T47D (cell line): ENCODE measurements around the gene SIRT3.

ENCODE experiments used
- DNase-seq, 2 experiments: peaks; one replicate each; pipeline versions ENCODE4 v3.0.0 to v3.0.0-alpha.2; 2011 to 2012; ENCODE audit warnings: low read depth in 1 of 2, low spot score in 1 of 2
- JUND ChIP-seq: IDR thresholded peaks from 2 replicates; pipeline ENCODE4 v1.6.1; 2012; ENCODE audit warnings: low read depth
- in situ Hi-C: cut with HindIII; loops from 2 replicates; pipeline ENCODE4 v1.10.0; 2016; ENCODE audit warnings: low sequenced_read_pairs, low pct_unique_long_range_greater_than_20kb

Gene SIRT3

DNA sequence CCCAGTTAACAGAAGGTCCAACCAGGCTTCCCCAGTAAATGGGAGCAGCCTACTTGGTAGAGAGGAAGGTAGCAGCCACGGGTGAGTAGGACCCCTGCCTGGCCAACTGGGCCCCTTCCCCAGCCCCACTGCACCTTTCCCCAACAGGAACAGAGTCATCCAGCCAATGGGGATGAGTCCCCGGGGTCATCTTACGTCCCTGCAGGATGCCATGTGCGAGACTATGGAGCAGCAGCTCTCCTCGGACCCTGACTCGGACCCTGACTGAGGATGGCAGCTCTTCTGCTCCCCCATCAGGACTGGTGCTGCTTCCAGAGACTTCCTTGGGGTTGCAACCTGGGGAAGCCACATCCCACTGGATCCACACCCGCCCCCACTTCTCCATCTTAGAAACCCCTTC is 22.1 kb downstream of the SIRT3 start:
- TF ChIP-seq JUND: no peak
- no peak for DNase-seq
- in situ Hi-C loops: no loop called here

DNA sequence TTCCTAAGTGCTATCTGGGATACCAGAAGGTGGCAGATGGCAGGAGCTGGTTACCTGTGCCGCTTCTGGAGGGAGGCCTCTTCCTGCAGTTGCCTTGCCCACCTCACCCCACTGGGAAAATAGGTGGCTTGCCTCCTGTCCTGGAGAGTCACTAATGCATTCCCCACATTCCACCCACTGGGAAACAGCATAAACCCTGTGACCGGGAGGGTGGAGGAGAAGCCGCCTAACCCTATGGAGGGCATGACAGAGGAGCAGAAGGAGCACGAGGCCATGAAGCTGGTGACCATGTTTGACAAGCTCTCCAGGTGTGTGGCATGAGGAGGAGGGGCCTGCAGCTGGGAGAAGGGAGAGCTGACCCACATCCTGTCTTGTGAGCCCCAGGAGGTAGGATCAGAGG is 23.0 kb downstream of the SIRT3 start:
- no peak for DNase-seq
- TF ChIP-seq JUND: no peak
- in situ Hi-C loops: no loop called here

DNA sequence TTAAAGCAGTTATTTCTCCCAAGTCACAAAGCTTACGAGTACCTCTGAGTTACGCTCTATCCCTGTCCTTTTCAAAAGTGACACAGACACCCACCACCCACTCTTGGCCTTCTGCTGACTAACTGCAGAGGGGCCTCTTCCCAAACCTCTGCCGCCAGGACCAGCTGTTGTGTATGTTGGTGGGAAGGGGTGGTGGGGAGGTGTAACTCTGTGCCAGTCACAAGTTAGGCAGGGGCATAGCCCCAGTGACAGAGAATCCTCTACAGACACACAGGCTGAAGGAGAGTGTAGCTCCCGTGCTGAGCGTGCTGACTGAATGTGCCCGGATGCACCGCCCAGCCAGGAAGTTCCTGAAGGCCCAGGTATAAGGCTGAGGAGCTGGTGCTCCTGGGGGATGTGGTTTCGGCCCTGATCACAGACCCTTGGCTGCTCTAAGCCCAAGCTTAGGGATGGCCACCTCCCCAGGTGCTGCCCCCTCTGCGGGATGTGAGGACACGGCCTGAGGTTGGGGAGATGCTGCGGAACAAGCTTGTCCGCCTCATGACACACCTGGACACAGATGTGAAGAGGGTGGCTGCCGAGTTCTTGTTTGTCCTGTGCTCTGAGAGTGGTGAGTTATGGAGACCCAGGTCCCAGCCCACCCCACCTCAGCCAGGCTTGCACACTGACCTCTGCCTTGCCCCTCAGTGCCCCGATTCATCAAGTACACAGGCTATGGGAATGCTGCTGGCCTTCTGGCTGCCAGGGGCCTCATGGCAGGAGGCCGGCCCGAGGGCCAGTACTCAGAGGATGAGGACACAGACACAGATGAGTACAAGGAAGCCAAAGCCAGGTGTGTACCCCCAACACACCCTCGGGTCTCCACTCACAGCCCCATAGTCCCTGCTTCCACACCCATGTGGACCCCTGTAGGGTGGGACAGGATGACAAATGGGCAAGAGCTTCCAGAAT is 23.7 kb downstream of the SIRT3 start:
- TF ChIP-seq JUND: no peak
- DNase-seq: no peak
- in situ Hi-C loops: no loop called here

DNA sequence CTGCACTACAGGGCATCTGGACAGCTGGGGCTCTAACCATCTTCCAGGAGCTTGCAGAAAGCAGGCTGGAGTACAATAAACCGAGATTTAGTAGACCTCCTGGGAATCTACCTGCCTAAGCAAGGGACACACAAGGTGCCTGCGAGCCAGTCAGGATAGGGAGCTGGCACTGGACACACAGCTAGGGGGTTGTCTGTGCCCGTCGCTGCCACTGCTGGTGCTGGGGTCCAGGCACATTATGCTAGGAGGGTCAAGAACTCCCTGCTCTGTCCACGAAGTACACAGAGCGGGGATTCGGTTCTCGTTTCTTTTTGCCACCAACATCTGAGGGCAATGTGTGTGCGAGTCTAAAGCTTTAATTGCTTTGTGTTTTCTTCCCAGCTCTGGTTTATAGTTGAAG is 24.4 kb downstream of the SIRT3 start:
- in situ Hi-C loops: no loop called here
- DNase-seq: no peak
- no peak for TF ChIP-seq JUND

DNA sequence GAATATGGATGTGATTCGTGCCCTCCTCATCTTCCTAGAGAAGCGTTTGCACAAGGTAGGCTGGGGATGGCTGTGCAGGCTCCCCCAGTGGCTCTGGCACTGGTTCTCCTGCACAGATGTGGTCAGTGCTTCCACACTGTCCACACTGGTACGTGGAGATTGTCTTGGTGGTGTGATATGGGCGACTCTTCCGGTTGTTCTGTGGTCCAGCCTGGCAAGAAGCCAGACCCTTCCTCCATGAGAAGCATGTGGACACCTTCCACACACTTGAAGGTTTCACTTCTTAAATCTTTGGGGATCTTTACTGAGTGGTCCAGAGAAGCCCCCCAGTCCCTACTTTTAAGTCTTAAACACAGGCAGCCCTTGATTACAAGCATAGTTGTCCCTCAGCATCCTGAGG is 24.8 kb downstream of the SIRT3 start:
- no peak for TF ChIP-seq JUND
- no peak for DNase-seq
- in situ Hi-C loops: no loop called here

DNA sequence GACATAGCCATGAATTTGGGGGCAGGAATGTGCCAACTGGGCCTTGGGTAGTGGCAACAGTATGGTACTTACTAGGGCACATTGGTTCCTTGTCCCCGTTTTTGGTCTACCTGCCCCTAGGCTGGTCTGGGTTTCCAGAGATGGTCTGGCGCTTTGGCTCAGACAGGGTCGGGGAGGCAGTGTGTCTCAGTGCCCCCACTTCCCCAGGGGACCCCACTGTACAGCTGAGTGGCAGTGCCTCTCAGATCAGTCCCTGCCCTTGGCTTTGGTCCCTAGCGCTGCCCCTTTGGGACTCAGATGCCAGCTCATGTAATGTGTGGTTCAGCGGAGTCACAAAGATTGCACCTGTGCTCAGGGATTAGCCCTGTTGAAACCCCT is 25.4 kb downstream of the SIRT3 start:
- DNase-seq: no peak
- TF ChIP-seq JUND: no peak
- in situ Hi-C loops: no loop called here

DNA sequence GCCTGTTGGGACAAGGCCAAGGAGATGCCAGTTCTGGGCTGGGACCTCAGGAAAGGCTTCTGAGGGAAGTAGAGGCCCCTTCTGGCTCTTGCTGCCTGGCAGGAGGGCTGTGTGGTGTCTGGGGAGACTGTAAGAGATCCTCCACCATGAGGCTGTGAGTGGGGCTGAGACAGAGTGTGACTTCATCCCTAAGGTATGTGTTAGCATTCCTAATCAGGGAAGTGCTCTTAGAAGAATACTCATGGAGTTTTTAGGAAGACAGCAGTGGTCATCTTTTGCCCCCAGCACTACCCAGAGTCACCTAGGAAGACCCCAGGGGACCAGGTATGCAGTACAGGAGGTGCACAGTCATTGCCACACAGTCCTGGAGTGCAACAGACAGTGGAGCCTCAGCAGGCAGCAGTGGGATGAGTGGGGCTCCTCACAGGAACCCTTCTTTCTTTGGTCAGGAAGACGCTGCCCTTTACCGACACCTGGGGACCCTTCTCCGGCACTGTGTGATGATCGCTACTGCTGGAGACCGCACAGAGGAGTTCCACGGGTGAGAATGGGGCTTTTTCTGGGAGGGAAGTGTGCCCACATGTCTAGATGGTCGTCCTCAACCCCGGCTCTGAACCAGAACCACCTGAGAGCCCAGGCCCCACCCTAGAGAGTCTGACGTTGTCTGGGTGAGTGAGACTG is 25.9 kb downstream of the SIRT3 start:
- TF ChIP-seq JUND: no peak

DNA sequence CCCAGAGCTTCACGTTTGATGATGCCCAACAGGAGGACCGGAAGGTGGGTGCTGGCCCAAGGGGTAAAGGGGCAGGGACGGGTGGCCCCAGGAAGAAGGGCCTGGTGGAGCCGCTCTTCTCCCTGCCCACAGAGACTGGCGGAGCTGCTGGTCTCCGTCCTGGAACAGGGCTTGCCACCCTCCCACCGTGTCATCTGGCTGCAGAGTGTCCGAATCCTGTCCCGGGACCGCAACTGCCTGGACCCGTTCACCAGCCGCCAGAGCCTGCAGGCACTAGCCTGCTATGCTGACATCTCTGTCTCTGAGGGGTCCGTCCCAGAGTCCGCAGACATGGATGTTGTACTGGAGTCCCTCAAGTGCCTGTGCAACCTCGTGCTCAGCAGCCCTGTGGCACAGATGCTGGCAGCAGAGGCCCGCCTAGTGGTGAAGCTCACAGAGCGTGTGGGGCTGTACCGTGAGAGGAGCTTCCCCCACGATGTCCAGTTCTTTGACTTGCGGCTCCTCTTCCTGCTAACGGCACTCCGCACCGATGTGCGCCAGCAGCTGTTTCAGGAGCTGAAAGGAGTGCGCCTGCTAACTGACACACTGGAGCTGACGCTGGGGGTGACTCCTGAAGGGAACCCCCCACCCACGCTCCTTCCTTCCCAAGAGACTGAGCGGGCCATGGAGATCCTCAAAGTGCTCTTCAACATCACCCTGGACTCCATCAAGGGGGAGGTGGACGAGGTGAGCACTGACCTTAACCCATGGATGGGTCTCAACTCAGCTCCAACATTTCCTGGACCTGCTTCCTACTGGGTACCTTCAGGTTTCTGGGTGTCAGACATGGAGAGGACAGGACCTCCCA is 26.6 kb downstream of the SIRT3 start:
- in situ Hi-C loops: no loop called here
- DNase-seq: no peak

More for the DNA sequence above, 25.9 kb downstream of the SIRT3 start:
- no peak for DNase-seq
- in situ Hi-C loops: no loop called here

DNA sequence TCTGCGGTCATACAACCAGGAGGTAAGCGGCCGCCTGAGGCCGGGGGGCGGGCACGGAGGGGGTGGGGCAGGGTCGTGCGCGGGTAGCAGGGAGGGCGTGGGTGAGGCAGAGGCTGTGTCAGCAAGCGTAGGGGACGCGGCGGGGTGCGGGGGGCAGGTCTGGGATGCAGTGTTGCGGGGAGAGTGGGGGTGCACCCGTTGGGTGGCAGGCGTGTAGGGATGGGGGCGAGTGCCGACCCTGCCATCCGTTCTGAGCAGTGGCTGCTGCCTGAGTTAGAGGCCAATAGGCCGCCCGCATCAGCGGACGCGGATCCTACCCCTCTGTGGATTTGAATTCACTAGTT is 27.3 kb downstream of the SIRT3 start:
- no peak for DNase-seq
- in situ Hi-C loops: no loop called here
- TF ChIP-seq JUND: no peak

More for the DNA sequence above, 26.6 kb downstream of the SIRT3 start:
- TF ChIP-seq JUND: no peak

DNA sequence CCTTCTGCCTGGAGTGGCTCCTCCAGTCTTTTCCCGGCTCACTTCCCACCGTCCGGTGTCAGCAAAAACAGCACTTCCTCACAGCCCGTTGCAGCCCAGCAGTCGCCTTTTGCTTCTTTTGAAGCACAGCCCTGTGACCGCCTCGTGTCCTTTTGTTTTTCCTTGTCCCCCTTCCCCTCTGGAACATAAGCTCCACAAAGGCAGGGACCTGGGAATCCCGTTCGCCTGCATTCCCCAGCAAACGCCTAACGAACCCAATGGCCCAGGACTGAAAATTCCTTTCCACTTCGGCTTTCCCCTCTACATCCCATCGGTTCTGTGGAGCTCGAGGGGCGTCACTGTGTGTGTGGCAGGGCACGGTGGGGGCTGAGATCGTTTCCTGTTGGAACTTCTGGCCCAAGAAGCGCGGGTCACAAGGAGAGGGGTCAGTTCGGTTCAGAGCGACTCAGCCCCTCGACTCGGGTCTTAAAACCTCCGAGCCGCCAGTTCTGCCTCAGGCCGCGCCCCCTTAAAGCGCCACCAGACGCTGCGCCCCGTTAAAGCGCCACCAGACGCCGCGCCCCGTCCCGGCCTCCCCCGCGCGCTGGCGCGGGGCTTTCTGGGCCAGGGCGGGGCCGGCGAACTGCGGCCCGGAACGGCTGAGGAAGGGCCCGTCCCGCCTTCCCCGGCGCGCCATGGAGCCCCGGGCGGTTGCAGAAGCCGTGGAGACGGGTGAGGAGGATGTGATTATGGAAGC is 27.8 kb downstream of the SIRT3 start:
- no peak for TF ChIP-seq JUND
- peak; percentile 69 to 80 for DNase-seq
- in situ Hi-C loops: no loop called here

DNA sequence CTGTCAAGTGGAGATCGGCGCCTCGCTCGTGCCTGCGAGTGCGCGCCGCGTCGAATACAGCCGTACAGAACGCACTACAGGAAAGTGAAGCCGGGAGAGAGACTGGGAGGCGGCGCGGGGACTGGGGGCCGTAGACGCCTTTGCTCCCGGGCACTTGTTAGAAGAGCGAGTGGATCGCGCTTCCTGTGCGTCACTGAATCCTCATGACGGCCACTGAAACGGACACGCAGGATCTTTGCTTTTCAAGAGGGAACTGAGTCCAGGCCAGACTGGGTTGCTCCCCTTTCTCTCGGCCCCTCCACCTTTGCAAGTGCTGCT is 28.3 kb downstream of the SIRT3 start:
- in situ Hi-C loops: no loop called here
- peak; percentile 21 to 22 for DNase-seq
- TF ChIP-seq JUND: no peak

DNA sequence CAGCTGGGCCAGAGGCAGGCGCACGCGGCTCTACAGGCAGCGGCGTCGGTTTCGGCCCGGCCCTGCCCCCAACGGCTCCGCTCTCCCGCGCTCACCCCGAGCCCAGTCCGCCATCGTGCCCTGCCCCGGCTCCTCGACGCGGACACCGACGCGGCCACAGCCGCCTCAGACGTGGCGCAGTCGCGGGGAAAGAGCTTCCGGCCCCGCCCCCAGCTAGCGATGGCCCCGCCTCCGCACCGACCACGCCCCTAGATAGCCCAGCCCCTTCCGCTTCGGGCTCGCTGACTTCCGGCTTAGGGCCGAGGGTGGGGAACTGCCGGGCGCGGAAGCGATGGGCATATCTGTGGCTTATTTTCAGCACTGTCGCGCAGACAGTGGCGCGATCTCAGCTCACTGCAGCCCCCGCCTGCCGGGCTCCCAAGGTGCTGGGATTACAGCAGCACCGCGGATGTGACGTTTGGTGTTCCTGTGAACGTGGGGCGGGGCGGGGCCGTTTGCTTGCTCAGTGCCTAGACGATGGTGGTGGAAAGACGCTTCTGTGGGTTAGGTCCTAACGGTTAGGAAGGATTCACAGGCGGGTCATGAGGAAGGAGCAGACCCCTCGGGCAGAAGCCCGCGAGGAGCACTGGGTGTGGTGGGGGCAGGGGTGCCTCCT is 28.8 kb downstream of the SIRT3 start, which contains the start of the genes BET1L and RIC8A:
TSS of gene BET1L (minus strand) at position 192 of the 655 bp plus-strand sequence. CDS start at position 114, 78 bp downstream.
TSS of gene RIC8A (plus strand) at position 501 of the 655 bp plus-strand sequence. CDS start 1,147 bp downstream, outside the sequence.
- in situ Hi-C loops: no loop called here
- DNase-seq: peak; percentile 90 to 97

More for the DNA sequence above, 28.8 kb downstream of the SIRT3 start, which contains the start of the genes BET1L and RIC8A:
- no peak for TF ChIP-seq JUND
